K562 (cell line): Measurements from ENCODE around the gene PIK3R2. TPM values are rescaled to one million over a fixed set of nuclear protein-coding genes. Genes with fewer than 3 reads are reported as not detected.

Source experiments
- ARID1B ChIP-seq: fragments of 450-650 bp; IDR thresholded peaks from 2 replicates; pipeline ENCODE4 v1.6.1; 2016; ENCODE audit warnings: antibody characterized with exemption, mild to moderate bottlenecking, inconsistent platforms
- ATF1 ChIP-seq, 2 experiments: fragments of 450-650 bp in 1 of 2; IDR thresholded peaks; 2 replicates each; pipeline ENCODE4 v1.6.1; 2016; ENCODE audit warnings: missing compliant biosample characterization in 1 of 2, missing genetic modification characterization in 1 of 2
- BACH1 ChIP-seq: fragments of 200-800 bp; sonication (Bioruptor generic); IDR thresholded peaks from 2 replicates; pipeline ENCODE4 v1.6.1; 2016; ENCODE audit warnings: missing genetic modification characterization, missing compliant biosample characterization
- C11orf30 ChIP-seq: fragments of 450-650 bp; IDR thresholded peaks from 2 replicates; pipeline ENCODE4 v1.6.1; 2016; ENCODE audit warnings: low read depth, mild to moderate bottlenecking
- CBX5 ChIP-seq: IDR thresholded peaks from 2 replicates; pipeline ENCODE4 v1.6.1; 2014; ENCODE audit warnings: low read depth, borderline replicate concordance
- ELF4 ChIP-seq: fragments of 450-650 bp; formaldehyde crosslinking; IDR thresholded peaks from 2 replicates; pipeline ENCODE4 v1.4.0; 2022; ENCODE audit warnings: missing genetic modification characterization
- EP400 ChIP-seq: fragments of 450-650 bp; IDR thresholded peaks from 2 replicates; pipeline ENCODE4 v1.6.1; 2017; ENCODE audit warnings: antibody characterized with exemption, mild to moderate bottlenecking, moderate library complexity
- FOXA1 ChIP-seq: fragments of 450-650 bp; IDR thresholded peaks from 2 replicates; pipeline ENCODE4 v1.6.1; 2016; ENCODE audit warnings: mild to moderate bottlenecking, borderline replicate concordance
- GATAD2A ChIP-seq: fragments of 450-650 bp; IDR thresholded peaks from 2 replicates; pipeline ENCODE4 v1.6.1; 2017
- HDAC2 ChIP-seq: fragments of 450-650 bp; IDR thresholded peaks from 2 replicates; pipeline ENCODE4 v1.6.1; 2016; ENCODE audit warnings: mild to moderate bottlenecking
- HIVEP1 ChIP-seq: fragments of 250-450 bp; sonication (Bioruptor Pico); IDR thresholded peaks from 2 replicates; pipeline ENCODE4 v1.4.0; 2020; ENCODE audit warnings: mild to moderate bottlenecking
- JUNB ChIP-seq: fragments of 450-650 bp; formaldehyde crosslinking; conservative IDR thresholded peaks from 2 replicates; pipeline ENCODE4 v1.4.0; 2020; ENCODE audit warnings: mild to moderate bottlenecking
- MCM3 ChIP-seq: fragments of 450-650 bp; IDR thresholded peaks from 2 replicates; pipeline ENCODE4 v1.6.1; 2016
- MTA3 ChIP-seq: fragments of 450-650 bp; formaldehyde crosslinking; IDR thresholded peaks from 2 replicates; pipeline ENCODE4 v1.6.1; 2017; ENCODE audit warnings: mild to moderate bottlenecking, borderline replicate concordance
- NFE2L1 ChIP-seq: fragments of 450-650 bp; IDR thresholded peaks from 2 replicates; pipeline ENCODE4 v1.6.1; 2016; ENCODE audit warnings: missing genetic modification characterization, low read depth, mild to moderate bottlenecking, missing compliant biosample characterization, moderate library complexity, borderline replicate concordance
- NONO ChIP-seq, 2 experiments: fragments of 200-400 bp in 1 of 2; fragments of 450-650 bp in 1 of 2; formaldehyde crosslinking in 1 of 2; IDR thresholded peaks; 2 replicates each; pipeline ENCODE4 v1.6.1; 2017; ENCODE audit warnings: low read depth in 2 of 2, mild to moderate bottlenecking in 2 of 2, moderate library complexity in 2 of 2, low read length in 1 of 2
- NR2F6 ChIP-seq: fragments of 450-650 bp; formaldehyde crosslinking; IDR thresholded peaks from 2 replicates; pipeline ENCODE4 v1.4.0; 2020; ENCODE audit warnings: mild to moderate bottlenecking
- NRF1 ChIP-seq, 2 experiments: fragments of 450-650 bp; IDR thresholded peaks in 1 of 2; conservative IDR thresholded peaks in 1 of 2; 2 replicates each; pipeline ENCODE4 v1.6.1; 2014; ENCODE audit warnings: mild to moderate bottlenecking in 2 of 2
- RBBP5 ChIP-seq: fragments of 200-600 bp; sonication (generic); IDR thresholded peaks from 2 replicates; pipeline ENCODE4 v1.6.1; 2012; ENCODE audit warnings: borderline replicate concordance, mild to moderate bottlenecking, low read length, control low read depth, inconsistent platforms; ENCODE audit not compliant: insufficient read depth, poor library complexity, severe bottlenecking
- RBM25 ChIP-seq: fragments of 200-400 bp; formaldehyde crosslinking; IDR thresholded peaks from 2 replicates; pipeline ENCODE4 v1.6.1; 2018; ENCODE audit warnings: low read length, low read depth, moderate library complexity; ENCODE audit not compliant: severe bottlenecking
- RNF2 ChIP-seq: sonication (generic); IDR thresholded peaks from 2 replicates; pipeline ENCODE4 v1.6.1; 2016
- SIN3B ChIP-seq: fragments of 450-650 bp; IDR thresholded peaks from 2 replicates; pipeline ENCODE4 v1.6.1; 2017; ENCODE audit warnings: low read depth, mild to moderate bottlenecking, moderate library complexity
- SUPT5H ChIP-seq: fragments of 450-650 bp; IDR thresholded peaks from 2 replicates; pipeline ENCODE4 v1.6.1; 2016
- TEAD2 ChIP-seq: fragments of 450-650 bp; IDR thresholded peaks from 2 replicates; pipeline ENCODE4 v1.6.1; 2016; ENCODE audit warnings: missing genetic modification characterization, control low read depth, missing compliant biosample characterization
- TFAM ChIP-seq: fragments of 250-450 bp; sonication (Bioruptor Pico); conservative IDR thresholded peaks from 2 replicates; pipeline ENCODE4 v1.5.0; 2021; ENCODE audit warnings: mild to moderate bottlenecking, moderate library complexity
- ZC3H4 ChIP-seq: sonication (generic); formaldehyde crosslinking; IDR thresholded peaks from 2 replicates; pipeline ENCODE4 v1.9.0; 2021; ENCODE audit warnings: missing genetic modification reagents, borderline replicate concordance
- ZNF232 ChIP-seq: sonication (generic); formaldehyde crosslinking; IDR thresholded peaks from 2 replicates; pipeline ENCODE4 v1.8.0; 2022; ENCODE audit warnings: mild to moderate bottlenecking, missing genetic modification reagents
- polyA plus RNA-seq, 8 experiments: library from polyadenylated mRNA; depleted of rRNA in 4 of 8; stranded (reverse) in 5 of 8; unstranded in 3 of 8; fragments of >200 nt; fragmentation: Nextera tagmentation in 2 of 8; fragmentation: Illumina TruSeq in 1 of 8; extraction: Ambion mirVana in 2 of 8; extraction: Trizol in 1 of 8; gene quantifications; 2 replicates each; pipeline versions ENCODE4 v1.2.1 to v1.2.3, GENCODE V29; 2011 to 2014; ENCODE audit warnings: inconsistent platforms in 1 of 8, missing spikeins in 1 of 8
- total RNA-seq, 7 experiments: library from RNA; depleted of rRNA in 6 of 7; stranded (reverse); fragments of >200 nt in 6 of 7; fragmentation: Illumina TruSeq in 2 of 7; extraction: Trizol in 2 of 7; gene quantifications; 2 replicates each; pipeline versions ENCODE4 v1.2.1 to v1.2.3, GENCODE V29; 2011 to 2021; ENCODE audit warnings: low replicate concordance in 1 of 7
- TF ChIP-seq, protein P1 (sequence below): fragments of 250-450 bp; sonication (Bioruptor Pico); IDR thresholded peaks from 2 replicates; pipeline ENCODE4 v1.9.0; 2021; ENCODE audit warnings: mild to moderate bottlenecking
- TF ChIP-seq, protein P2 (sequence below): sonication (generic); formaldehyde crosslinking; IDR thresholded peaks from 2 replicates; pipeline ENCODE4 v1.9.0; 2022; ENCODE audit warnings: mild to moderate bottlenecking, missing genetic modification reagents
- TF ChIP-seq, protein P3 (sequence below): fragments of 450-650 bp; IDR thresholded peaks from 2 replicates; pipeline ENCODE4 v1.6.1; 2014; ENCODE audit warnings: low read depth, mild to moderate bottlenecking, moderate library complexity, borderline replicate concordance

PIK3R2 gene
- total and polyA plus RNA-seq, 9 of the 15 experiments (the other 6 are each of a cell fraction or from before 2014, with no cell fraction given), result 0.39 to 37.9 (median 5.3) TPM

DNA sequence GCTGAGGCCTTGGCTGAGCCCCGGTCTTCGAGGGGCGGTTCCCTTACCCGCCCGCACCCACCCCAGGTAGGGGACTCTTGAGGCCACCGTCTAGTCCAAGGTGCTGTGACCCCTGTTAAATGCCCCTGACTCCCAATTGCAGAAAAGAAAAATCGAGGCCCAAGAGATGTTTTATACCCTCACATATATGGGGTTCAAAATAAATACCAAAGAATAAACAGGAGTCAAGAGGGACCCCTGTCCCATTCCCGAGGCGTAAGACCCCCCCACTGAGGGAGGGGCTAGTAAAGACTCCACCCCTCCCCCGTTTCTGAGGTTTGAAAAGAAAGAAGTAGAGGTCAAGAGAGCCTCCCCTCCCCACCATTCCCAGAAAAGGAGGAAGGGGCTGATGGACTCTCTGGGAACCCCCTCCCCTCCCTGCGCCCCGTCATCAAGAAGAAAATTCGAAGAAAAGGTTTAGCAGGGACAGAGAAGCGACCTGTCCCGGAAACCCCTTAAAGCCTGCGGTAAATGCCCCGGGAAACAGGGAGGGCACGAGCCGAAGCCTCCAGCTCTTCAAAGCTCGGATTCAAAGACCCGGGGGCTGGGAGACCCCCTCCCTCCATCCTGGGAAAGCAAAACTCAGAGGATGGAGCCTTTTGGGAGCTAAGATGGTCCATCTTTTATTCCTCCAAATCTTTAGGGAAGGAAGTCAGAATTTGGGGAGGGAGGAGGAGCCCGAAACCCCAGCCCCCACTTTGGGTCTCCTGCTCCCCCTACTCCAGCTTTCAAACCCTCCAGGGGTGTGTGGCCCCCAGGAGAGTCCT lies 51.6 kb downstream of the PIK3R2 start (continued):
- TF ChIP-seq, protein P1, sequence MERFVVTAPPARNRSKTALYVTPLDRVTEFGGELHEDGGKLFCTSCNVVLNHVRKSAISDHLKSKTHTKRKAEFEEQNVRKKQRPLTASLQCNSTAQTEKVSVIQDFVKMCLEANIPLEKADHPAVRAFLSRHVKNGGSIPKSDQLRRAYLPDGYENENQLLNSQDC (CRISPR knock-in tag), result no peak
- TF ChIP-seq HIVEP1 (CRISPR knock-in tag) (no peak), JUNB (CRISPR knock-in tag) (no peak), ARID1B (no peak), SUPT5H (0 out of 2 replicates have a peak, but pooled peaks have one; percentile 31), C11orf30 (no peak), ELF4 (CRISPR knock-in tag) (no peak), NFE2L1 (tag) (no peak), RBM25 (no peak), ATF1 (CRISPR knock-in tag; IDR thresholded peaks at IDR 0.05) (no peak), ATF1 (tag; IDR thresholded peaks at IDR 0.05) (no peak), NRF1 (conservative IDR thresholded peaks at IDR 0.05 in 1 of 2, IDR thresholded peaks at IDR 0.05 in 1 of 2) (no peak), BACH1 (no peak), EP400 (peak; percentile 42; the same call in 1 of the 2 replicates), MTA3 (0 out of 2 replicates have a peak, but pooled peaks have one; percentile 14), SIN3B (no peak), RBBP5 (no peak), TFAM (CRISPR knock-in tag) (no peak), FOXA1 (no peak), CBX5 (no peak), RNF2 (0 out of 2 replicates have a peak, but pooled peaks have one; percentile 42), NONO (IDR thresholded peaks at IDR 0.05; ENCODE audit: low read depth in 2 of 2, low read length in 1 of 2) (peak in 1 of 2 experiments; percentile 97; a peak in 2 of 4 replicates), GATAD2A (peak; percentile 49; the same call in 1 of the 2 replicates), ZC3H4 (CRISPR knock-in tag) (no peak), HDAC2 (0 out of 2 replicates have a peak, but pooled peaks have one; percentile 44), TEAD2 (no peak), ZNF232 (CRISPR knock-in tag) (no peak), NR2F6 (no peak), MCM3 (no peak)
- TF ChIP-seq, protein P2, sequence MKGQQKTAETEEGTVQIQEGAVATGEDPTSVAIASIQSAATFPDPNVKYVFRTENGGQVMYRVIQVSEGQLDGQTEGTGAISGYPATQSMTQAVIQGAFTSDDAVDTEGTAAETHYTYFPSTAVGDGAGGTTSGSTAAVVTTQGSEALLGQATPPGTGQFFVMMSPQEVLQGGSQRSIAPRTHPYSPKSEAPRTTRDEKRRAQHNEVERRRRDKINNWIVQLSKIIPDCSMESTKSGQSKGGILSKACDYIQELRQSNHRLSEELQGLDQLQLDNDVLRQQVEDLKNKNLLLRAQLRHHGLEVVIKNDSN, result no peak
- TF ChIP-seq, protein P3, sequence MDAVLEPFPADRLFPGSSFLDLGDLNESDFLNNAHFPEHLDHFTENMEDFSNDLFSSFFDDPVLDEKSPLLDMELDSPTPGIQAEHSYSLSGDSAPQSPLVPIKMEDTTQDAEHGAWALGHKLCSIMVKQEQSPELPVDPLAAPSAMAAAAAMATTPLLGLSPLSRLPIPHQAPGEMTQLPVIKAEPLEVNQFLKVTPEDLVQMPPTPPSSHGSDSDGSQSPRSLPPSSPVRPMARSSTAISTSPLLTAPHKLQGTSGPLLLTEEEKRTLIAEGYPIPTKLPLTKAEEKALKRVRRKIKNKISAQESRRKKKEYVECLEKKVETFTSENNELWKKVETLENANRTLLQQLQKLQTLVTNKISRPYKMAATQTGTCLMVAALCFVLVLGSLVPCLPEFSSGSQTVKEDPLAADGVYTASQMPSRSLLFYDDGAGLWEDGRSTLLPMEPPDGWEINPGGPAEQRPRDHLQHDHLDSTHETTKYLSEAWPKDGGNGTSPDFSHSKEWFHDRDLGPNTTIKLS, result 0 out of 2 replicates have a peak, but pooled peaks have one; percentile 20
